GM13976 (cell line): Measurements from ENCODE around the gene SSTR3.

Experiments
- DNase-seq: peaks from one replicate; pipeline ENCODE4 v3.0.0; 2012; ENCODE audit warnings: low spot score
- in situ Hi-C: fragments of 300-500 bp; cut with MboI; formaldehyde crosslinking; loops from one replicate; pipeline ENCODE4 v1.12.0; 2022; ENCODE audit warnings: low sequenced_read_pairs, mixed read lengths, inconsistent platforms; ENCODE audit not compliant: unreplicated experiment
- TF ChIP-seq, protein P1 (sequence below): IDR thresholded peaks from 2 replicates; pipeline ENCODE4 v1.5.1; 2012; ENCODE audit warnings: borderline replicate concordance, mild to moderate bottlenecking; ENCODE audit not compliant: insufficient read depth; ENCODE audit errors: extremely low read depth, missing control alignments, control extremely low read depth

Gene SSTR3

DNA sequence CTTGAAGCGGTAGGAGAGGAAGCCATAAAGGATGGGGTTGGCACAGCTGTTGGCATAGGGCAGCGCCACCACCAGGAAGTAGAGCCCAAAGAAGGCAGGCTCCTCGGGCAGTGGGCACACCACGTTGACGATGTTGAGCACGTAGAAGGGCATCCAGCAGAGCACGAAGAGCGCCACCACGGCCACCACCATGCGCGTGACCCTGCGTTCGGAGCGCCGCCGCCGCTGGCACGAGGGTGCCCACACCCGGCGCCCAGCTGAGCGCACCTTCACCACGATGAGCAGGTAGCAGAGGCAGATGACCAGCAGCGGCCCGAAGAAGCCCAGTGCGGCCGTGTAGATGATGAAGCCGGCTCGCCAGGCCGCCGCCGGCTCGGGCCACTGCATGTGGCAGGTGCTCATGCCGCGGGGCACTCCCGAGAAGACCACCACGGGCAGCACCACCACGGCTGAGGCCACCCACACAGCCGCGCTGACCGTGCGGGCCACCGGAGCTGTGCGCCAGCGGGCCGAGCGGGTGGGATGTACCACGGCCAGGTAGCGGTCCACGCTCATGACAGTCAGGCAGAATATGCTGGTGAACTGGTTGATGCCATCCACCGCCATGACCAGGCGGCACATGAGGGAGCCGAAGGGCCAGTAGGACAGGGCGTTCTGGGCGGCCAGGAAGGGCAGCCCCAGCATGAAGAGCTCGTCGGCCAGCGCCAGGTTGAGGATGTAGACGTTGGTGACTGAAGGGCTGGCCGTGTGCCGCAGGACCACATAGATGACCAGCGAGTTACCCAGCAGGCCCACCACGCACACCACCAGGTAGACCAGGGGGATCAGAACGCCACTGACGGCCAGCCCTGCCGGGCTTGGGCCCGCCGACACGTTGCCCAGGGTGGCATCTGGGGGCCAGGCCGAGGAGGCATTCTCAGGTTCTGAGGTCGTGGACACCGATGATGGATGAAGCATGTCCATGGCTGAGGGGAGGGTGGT lies 5.1 kb downstream of the SSTR3 start:
- DNase-seq = no peak
- TF ChIP-seq, protein P1, sequence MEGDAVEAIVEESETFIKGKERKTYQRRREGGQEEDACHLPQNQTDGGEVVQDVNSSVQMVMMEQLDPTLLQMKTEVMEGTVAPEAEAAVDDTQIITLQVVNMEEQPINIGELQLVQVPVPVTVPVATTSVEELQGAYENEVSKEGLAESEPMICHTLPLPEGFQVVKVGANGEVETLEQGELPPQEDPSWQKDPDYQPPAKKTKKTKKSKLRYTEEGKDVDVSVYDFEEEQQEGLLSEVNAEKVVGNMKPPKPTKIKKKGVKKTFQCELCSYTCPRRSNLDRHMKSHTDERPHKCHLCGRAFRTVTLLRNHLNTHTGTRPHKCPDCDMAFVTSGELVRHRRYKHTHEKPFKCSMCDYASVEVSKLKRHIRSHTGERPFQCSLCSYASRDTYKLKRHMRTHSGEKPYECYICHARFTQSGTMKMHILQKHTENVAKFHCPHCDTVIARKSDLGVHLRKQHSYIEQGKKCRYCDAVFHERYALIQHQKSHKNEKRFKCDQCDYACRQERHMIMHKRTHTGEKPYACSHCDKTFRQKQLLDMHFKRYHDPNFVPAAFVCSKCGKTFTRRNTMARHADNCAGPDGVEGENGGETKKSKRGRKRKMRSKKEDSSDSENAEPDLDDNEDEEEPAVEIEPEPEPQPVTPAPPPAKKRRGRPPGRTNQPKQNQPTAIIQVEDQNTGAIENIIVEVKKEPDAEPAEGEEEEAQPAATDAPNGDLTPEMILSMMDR = no peak
- in situ Hi-C loops = no loop called here

DNA sequence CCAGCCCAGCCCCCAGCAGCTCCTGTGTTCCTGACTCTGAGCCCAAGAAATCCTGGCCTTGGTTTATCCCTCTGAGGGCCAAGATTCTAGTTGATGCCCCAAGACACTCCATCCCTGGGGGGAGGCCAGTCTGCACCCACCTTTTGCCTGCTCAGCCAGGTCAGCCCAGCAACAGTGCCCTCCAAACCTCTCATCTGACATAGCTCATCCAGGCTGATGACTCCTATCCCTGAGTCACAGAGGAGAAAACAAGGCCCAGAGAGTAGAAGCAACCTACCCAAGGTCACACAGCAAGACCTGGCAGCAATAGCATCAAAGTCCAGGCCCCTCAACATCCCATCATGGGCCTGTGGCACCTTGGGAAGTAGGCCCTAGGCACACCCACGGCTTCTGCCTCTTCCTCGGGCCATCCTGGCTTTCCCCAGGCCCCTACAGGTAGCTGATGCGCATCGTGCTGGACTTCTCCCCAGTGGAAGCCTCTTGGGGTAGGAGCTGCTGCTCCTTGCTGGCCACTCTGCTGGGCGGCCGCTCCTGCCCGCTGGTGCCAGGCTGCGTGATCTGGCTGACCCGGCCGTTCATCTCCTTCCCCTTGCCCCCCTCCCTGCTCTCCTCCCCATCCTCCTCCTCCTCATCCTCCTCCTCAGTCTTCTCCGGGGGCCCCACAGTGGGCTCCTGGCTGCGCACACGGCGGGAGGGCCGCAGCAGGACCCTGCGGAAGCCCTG lies 6.0 kb downstream of the SSTR3 start:
- TF ChIP-seq, protein P1 = no peak

DNA sequence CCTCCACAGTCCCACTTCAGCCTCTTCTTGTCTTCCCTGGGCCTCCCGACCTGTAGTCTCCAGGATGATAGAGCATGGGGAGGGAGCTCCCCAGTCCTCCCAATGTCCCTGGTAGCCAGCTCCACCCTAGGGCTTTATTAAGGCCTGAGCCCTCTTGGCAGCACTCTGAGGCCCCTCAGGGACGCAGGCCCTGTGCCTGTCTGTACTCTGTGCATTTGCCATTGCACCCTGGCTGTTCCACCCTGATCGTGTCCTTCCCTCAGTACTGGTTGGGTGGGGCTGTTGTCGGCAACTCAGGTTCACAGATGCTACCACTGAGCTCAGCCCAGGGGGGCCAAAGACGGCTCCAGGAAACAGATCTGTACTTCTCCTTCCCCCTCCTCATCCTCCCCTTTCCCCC lies 7.2 kb downstream of the SSTR3 start:
- in situ Hi-C loops = no loop called here
- DNase-seq = no peak
- TF ChIP-seq, protein P1 = no peak

More for the DNA sequence above, 6.0 kb downstream of the SSTR3 start:
- no peak for DNase-seq
- in situ Hi-C loops = no loop called here

DNA sequence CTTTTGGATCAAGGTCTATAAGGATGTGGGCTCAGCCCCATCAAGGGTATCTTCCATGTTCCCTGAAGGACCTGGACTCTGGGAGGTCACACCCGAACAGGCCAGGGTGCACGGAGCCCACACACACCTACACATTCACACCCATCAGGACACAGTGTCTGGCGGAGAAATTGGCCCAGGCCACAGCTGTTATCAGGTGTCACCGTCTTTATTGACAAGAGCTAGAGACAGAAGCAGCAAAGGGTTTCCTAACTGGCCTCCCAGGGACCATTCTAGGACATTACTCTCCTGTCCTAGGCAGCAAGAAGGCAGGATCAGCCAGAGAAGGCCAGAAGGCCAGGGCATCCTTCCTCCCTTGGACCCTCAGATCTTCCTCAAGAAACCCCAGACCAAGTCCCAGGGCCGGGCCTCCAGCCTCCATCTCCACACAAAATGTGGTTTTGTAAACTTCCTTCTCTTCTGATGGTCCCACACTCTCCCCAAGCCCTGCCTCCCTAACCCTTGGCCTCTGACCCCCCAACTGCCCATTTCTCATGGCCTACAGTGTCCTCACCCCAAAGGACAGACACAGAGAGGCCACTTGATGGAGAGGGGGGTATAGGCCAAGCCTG lies 8.1 kb downstream of the SSTR3 start:
- no peak for DNase-seq
- in situ Hi-C loops = no loop called here
- TF ChIP-seq, protein P1 = no peak

DNA sequence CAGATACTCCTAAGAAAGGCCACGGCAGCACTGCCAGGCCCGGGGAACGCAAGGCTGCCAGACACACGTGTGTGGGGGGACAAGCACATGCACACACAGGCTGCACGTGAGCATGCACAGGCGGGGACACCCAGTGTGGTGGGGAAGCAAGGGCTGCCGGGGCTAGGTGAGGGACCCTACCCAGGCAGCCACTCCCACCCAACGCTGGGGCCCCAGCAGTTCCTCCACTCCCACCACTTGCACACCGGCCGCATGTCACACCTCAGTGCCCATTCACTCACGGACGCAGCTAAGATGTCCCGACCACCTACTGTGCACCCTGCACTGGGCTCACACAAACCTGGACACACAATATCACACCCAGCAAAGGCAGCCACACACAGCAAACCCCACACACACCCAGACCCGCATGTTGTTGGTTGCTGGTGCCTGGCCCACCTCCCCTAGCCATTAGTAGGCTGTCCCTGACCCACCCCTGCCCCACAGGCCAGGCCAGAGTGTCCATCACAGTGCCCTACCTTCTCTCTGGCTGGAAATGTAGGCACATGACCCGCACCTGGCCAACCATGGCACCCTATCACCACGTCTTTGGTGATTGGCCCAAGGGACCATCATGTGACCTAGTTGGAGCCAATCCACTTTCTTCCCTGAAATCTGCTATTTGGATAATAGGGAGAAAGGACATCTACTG lies 8.8 kb downstream of the SSTR3 start:
- no peak for DNase-seq
- TF ChIP-seq, protein P1 = no peak
- in situ Hi-C loops = no loop called here

DNA sequence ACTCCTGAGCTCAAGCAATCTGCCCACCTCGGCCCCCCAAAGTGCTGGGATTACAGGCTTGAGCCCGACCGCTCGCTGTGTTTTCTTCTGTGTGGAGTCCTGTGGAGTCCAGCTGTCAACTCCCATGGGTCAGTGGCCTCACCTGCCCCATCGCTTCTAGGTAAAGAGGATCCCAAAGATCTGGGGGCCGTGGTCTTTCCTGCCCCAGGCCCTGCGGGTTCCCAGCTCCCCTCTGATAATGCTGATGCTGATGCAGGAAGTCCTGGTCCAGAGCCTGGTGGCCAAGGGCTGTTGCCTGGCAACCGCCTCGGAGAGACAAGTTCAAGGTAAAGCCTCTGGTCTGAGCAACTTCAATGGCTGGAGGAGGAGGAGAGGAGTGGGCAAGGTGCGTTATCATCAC lies 9.6 kb downstream of the SSTR3 start:
- in situ Hi-C loops = no loop called here
- TF ChIP-seq, protein P1 = no peak
- DNase-seq = no peak
